MM.1S (cell line): Measurements from ENCODE around the gene TMEM80.

ENCODE experiments used
- DNase-seq: peaks from one replicate; pipeline ENCODE4 v3.0.0-alpha.2; 2015
- H2AFZ ChIP-seq: fragments of 300-600 bp; sonication (generic); 2 replicates; pipeline ENCODE4 v1.6.0; 2016; ENCODE audit warnings: antibody characterized with exemption, low read length
- H3F3A ChIP-seq: fragments of 300-600 bp; sonication (generic); 2 replicates; pipeline ENCODE4 v1.6.1; 2016; ENCODE audit warnings: mild to moderate bottlenecking, antibody characterized with exemption, low read length, moderate library complexity, mixed read lengths; ENCODE audit not compliant: insufficient read depth
- H3K27ac ChIP-seq: fragments of 300-600 bp; sonication (generic); 2 replicates; pipeline ENCODE4 v1.5.1; 2016; ENCODE audit warnings: mild to moderate bottlenecking, low read length
- H3K27me3 ChIP-seq: fragments of 300-600 bp; sonication (generic); replicated peaks from 2 replicates; pipeline ENCODE4 v1.6.0; 2016; ENCODE audit warnings: low read length; ENCODE audit not compliant: insufficient read depth
- H3K36me3 ChIP-seq: fragments of 300-600 bp; sonication (generic); replicated peaks from 2 replicates; pipeline ENCODE4 v1.6.1; 2016; ENCODE audit warnings: mild to moderate bottlenecking, low read length, mixed read lengths; ENCODE audit not compliant: insufficient read depth
- H3K4me1 ChIP-seq: fragments of 300-600 bp; sonication (generic); 2 replicates; pipeline ENCODE4 v1.6.1; 2016; ENCODE audit warnings: low read length, mixed read lengths
- H3K4me2 ChIP-seq: fragments of 300-600 bp; sonication (generic); 2 replicates; pipeline ENCODE4 v1.6.0; 2016; ENCODE audit warnings: low read depth, low read length
- H3K4me3 ChIP-seq: fragments of 300-600 bp; sonication (generic); 2 replicates; pipeline ENCODE4 v1.5.1; 2016; ENCODE audit warnings: low read length, mixed read lengths
- H3K79me2 ChIP-seq: fragments of 300-600 bp; sonication (generic); 2 replicates; pipeline ENCODE4 v1.6.1; 2016; ENCODE audit warnings: mixed run types, low read length, mixed read lengths
- H3K9ac ChIP-seq: fragments of 300-600 bp; sonication (generic); 2 replicates; pipeline ENCODE4 v1.6.1; 2016; ENCODE audit warnings: low read length, mixed read lengths
- H3K9me2 ChIP-seq: fragments of 300-600 bp; sonication (generic); replicated peaks from 2 replicates; pipeline ENCODE4 v1.6.1; 2016; ENCODE audit warnings: mild to moderate bottlenecking, low read length, mixed read lengths; ENCODE audit not compliant: insufficient read depth
- H3K9me3 ChIP-seq: fragments of 300-600 bp; sonication (generic); replicated peaks from 2 replicates; pipeline ENCODE4 v1.6.1; 2016; ENCODE audit warnings: mild to moderate bottlenecking, low read length, mixed read lengths; ENCODE audit not compliant: insufficient read depth
- H4K20me1 ChIP-seq: fragments of 300-600 bp; sonication (generic); 2 replicates; pipeline ENCODE4 v1.6.1; 2016; ENCODE audit warnings: mild to moderate bottlenecking, low read length, moderate library complexity, mixed read lengths; ENCODE audit not compliant: insufficient read depth
- EZH2 ChIP-seq: fragments of 300-600 bp; sonication (generic); optimal IDR thresholded peaks from 2 replicates; pipeline ENCODE3; 2017; ENCODE audit warnings: low read depth, mild to moderate bottlenecking, antibody characterized with exemption, low read length, mixed read lengths
- EZH2phosphoT487 ChIP-seq: fragments of 300-600 bp; sonication (generic); IDR thresholded peaks from 2 replicates; pipeline ENCODE4 v1.6.1; 2018; ENCODE audit warnings: antibody characterized with exemption, low read length
- TF ChIP-seq, protein P1 (sequence below): fragments of 300-600 bp; sonication (generic); IDR thresholded peaks from 2 replicates; pipeline ENCODE4 v1.5.1; 2016; ENCODE audit warnings: antibody characterized with exemption, low read length, mixed read lengths

The TMEM80 gene

GRCh38 chr11:656866-657265 lies 38.8 kb upstream of the TMEM80 start:
- Histone ChIP-seq H3K27me3 (no peaks in the 10 kb centered on the region), H2AFZ (no peak overlapping the region), H3K79me2 (peaks cover 3% of the 10 kb centered on the region; the same call in 1 of the 2 replicates), H3F3A (no peaks in the 10 kb centered on the region), H3K9ac (no peak overlapping the region), H3K9me2 (no peaks in the 10 kb centered on the region), H3K27ac (no peak overlapping the region), H3K4me1 (no peaks in the 10 kb centered on the region), H3K36me3 (no peaks in the 10 kb centered on the region), H3K4me3 (no peak overlapping the region), H4K20me1 (no peaks in the 10 kb centered on the region), H3K4me2 (no peak overlapping the region), H3K9me3 (no peaks in the 10 kb centered on the region)
- TF ChIP-seq EZH2 (no peak), EZH2phosphoT487 (no peak)
- TF ChIP-seq, protein P1, sequence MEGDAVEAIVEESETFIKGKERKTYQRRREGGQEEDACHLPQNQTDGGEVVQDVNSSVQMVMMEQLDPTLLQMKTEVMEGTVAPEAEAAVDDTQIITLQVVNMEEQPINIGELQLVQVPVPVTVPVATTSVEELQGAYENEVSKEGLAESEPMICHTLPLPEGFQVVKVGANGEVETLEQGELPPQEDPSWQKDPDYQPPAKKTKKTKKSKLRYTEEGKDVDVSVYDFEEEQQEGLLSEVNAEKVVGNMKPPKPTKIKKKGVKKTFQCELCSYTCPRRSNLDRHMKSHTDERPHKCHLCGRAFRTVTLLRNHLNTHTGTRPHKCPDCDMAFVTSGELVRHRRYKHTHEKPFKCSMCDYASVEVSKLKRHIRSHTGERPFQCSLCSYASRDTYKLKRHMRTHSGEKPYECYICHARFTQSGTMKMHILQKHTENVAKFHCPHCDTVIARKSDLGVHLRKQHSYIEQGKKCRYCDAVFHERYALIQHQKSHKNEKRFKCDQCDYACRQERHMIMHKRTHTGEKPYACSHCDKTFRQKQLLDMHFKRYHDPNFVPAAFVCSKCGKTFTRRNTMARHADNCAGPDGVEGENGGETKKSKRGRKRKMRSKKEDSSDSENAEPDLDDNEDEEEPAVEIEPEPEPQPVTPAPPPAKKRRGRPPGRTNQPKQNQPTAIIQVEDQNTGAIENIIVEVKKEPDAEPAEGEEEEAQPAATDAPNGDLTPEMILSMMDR, result no peak
- DNase-seq, result no peak

- H4K20me1 ChIP-seq, result no peaks in the 10 kb centered on the region
- H3K9ac ChIP-seq, result no peak overlapping the region
Measured at GRCh38 chr11:657691-658126, 37.9 kb upstream of the TMEM80 start.

DNA sequence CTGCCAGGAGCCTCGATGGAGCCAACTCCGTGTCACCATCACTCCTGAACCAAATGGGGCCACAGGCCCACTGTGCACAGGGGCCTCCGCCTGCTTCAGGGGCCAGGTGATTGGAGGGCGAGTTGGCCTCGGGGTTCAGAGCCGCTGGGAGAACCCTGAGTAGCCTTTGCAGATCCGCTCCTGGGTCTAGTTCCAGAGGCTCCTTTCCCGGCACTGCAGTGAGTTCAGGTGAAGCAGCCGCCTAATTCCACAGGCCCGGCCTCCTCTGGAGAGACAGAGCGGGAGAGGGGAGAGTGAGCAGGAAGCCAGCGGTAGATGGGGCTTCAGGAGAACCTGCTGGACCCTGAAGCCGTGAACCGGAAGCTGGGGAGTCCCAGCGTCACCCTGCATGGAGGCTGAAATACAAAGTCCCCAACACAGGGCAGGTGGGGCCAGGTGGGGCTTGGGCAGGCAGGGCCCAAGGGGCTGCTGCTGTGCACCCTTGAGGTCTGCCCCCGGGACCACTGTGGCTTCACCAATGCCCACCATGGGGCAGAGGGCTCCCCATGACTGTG lies 36.0 kb upstream of the TMEM80 start:
- no peak overlapping the region for H3K4me2 ChIP-seq
- H3K27ac ChIP-seq, result no peak overlapping the region
- no peaks in the 10 kb centered on the region for H4K20me1 ChIP-seq
- no peaks in the 10 kb centered on the region for H3K27me3 ChIP-seq
- H3K79me2 ChIP-seq, result peaks cover 10% of the 10 kb centered on the region
- H3K9ac ChIP-seq, result no peak overlapping the region
- no peak for DNase-seq
- H3K4me1 ChIP-seq, result no peaks in the 10 kb centered on the region
- no peaks in the 10 kb centered on the region for H3K9me3 ChIP-seq
- H2AFZ ChIP-seq, result no peak overlapping the region
- H3K36me3 ChIP-seq, result no peaks in the 10 kb centered on the region
- H3F3A ChIP-seq, result no peaks in the 10 kb centered on the region
- no peaks in the 10 kb centered on the region for H3K9me2 ChIP-seq
- H3K4me3 ChIP-seq, result no peak overlapping the region
- TF ChIP-seq EZH2 (no peak), EZH2phosphoT487 (no peak)
- TF ChIP-seq, protein P1, result no peak

More at GRCh38 chr11:657691-658126, 37.9 kb upstream of the TMEM80 start:
- Histone ChIP-seq H3K36me3 (no peaks in the 10 kb centered on the region), H3K4me1 (no peaks in the 10 kb centered on the region), H3K4me3 (no peak overlapping the region), H3K27me3 (no peaks in the 10 kb centered on the region), H3K9me2 (no peaks in the 10 kb centered on the region), H3K79me2 (peaks cover 10% of the 10 kb centered on the region), H3K4me2 (no peak overlapping the region), H3K9me3 (no peaks in the 10 kb centered on the region), H3K27ac (no peak overlapping the region), H2AFZ (no peak overlapping the region), H3F3A (no peaks in the 10 kb centered on the region)
- TF ChIP-seq EZH2, result no peak
- TF ChIP-seq EZH2phosphoT487, result no peak
- TF ChIP-seq, protein P1, result no peak
- no peak for DNase-seq
